IPS-NIHi11 (cell line): ENCODE data around the gene ENTPD8.
A peak's percentile ranks its signal among the peaks of the same experiment; 100 is the strongest.

ENCODE experiments used
- DNase-seq: peaks from one replicate; pipeline ENCODE4 v3.0.0; 2012; ENCODE audit warnings: mixed read lengths, low spot score

The ENTPD8 gene

DNA sequence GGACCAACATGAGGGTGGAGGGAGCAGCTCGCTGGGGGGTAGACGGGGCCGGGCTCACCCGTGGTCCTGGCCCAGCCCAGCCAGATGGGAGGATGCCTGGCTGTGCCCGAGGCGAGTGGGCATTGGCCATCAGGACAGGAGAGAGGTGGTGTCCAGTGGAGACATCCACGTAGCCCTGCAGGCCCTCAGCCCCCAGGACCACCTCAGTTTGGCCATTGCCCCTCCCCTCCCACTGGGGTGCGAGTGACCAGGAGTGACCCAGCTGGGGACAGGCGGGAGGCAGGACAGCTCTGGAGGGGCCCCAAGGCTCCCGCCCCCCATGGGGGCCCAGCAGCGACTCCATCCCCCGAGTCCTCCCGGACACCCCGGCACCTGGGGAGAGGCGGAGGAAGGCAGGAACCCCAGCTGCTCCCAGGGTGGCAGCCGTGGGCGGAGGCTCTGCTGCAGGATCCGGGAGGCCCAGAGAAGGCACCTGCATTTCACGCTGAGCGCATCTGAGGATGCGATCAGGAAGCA is 9.7 kb downstream of the ENTPD8 start:
- DNase-seq: no peak

GRCh38 chr9:137430723-137431415 is 10.3 kb downstream of the ENTPD8 start:
- DNase-seq: no peak

DNA sequence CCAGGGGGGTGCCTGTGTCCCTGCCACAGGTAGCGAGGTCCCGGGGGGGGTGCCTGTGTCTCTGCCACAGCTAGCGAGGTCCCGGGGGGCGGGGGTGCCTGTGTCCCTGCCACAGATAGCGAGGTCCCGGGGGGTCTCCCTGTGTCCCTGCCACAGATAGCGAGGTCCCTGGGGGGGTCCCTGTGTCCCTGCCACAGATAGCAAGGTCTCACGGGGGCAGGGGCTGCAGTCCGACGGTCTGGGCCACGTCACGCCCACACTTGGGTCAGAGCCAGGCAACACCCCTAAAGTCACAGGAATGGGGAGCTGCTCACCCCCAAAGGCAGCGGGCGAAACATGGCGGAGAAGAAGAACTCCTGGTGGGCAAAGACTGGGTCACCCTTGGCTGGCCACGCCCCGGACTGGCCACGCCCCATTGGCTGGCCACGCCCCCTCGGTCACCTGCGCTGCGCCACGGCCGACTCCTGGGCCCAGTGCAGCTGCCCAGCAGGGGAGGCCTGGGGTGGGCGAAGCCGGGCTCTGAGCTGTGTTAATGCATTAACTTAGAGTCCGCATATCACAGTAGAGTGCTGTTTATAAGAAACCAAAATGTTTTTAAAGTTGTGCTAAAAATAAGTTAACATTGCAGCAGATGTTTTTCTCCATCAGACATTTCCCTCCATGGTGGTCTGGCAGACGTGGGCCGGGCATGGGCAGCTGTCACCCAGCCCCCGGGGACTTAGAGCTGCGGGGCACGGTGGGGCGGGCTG is 11.0 kb downstream of the ENTPD8 start:
- peak; percentile 91 for DNase-seq

DNA sequence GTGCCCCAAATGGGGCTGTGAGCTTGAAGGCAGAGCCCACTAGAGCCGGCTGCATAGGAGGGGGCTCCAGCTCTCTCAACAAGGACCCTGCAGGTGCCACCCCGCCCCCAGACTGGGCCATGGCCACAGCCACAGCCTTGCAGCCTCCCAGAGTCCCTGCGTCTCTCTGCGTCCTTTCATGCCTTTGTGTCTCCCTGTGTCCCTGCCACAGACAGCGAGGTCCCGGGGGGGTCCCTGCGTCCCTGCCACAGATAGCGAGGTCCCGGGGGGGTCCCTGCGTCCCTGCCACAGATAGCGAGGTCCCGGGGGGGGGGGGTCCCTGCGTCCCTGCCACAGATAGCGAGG is 11.6 kb downstream of the ENTPD8 start:
- DNase-seq: no peak

DNA sequence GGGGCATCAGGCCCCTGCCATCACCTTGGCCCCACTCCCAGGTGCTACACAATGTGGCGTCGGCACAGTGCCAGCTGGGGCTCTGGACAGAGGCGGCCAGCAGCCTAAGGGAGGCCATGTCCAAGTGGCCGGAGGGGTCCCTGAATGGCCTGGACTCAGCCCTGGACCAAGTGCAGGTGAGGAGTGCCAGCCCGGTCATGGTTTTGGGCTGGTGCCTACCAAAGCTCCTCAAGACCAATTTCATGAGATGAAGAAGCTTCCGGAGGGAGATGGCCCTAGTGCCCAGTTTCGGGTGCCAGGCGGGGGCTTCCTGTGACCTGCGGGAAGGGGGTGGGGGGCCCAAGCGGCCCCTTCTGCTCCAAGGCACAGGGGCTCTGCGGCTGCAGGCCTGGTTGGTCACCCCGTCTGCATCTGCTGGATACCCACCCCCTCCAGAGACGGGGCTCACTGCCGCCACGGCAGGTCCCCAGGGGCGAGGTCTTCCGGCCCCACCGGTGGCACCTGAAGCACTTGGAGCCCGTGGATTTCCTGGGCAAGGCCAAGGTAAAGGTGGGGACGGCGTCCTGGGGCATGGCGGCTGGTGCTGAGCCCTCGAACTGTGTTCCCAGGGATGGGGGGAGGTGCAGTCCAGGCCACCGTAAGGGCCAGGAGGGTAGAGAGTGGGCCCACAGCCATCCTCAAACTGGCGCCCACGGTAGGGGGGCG is 12.2 kb downstream of the ENTPD8 start:
- DNase-seq: peak; percentile 17

GRCh38 chr9:137428311-137428630 is 12.9 kb downstream of the ENTPD8 start:
- DNase-seq: no peak

DNA sequence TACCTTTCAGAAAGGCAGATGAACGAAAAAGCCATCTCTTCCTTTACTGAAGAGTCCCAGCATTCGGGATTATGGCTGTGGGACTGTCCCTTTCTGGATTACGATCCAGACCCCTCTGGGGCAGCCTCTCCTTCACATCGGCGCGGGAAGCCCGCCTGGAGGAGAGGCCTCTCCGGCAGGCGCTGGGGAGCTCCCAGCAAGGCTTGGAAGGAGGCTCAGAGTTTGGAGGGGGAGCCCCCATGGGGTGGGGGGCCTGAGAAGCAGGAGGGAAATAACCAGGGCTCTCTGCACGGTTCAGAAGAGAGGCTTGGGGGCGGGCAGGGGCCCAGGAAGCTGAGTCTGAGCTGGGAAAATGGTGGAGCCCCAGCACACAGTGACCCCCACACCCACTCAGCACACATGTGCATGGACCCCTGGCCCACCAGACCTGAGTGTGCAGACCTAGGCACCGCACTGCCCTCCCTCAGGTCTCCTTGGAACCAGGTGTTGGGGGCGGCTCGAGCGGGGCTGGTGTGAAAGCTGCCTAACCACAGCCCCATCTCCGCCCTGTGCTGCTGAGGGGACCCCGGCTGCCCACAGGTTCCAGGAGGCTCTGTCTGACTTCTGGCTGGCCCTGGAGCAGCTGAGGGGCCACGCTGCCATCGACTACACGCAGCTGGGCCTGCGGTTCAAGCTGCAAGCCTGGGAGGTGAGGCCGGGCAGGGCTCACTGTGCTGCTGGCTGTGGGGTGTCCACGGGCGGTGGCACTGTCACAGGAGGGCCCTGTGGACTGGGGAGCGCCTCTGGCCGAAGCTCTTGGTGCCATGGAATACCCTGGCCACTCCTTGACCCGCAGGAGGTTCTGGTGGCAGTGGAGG is 13.5 kb downstream of the ENTPD8 start:
- DNase-seq: no peak

- DNase-seq: no peak
Measured at GRCh38 chr9:137426018-137426681, 15.0 kb downstream of the ENTPD8 start.

GRCh38 chr9:137423514-137424291 is 17.5 kb downstream of the ENTPD8 start:
- DNase-seq: no peak

DNA sequence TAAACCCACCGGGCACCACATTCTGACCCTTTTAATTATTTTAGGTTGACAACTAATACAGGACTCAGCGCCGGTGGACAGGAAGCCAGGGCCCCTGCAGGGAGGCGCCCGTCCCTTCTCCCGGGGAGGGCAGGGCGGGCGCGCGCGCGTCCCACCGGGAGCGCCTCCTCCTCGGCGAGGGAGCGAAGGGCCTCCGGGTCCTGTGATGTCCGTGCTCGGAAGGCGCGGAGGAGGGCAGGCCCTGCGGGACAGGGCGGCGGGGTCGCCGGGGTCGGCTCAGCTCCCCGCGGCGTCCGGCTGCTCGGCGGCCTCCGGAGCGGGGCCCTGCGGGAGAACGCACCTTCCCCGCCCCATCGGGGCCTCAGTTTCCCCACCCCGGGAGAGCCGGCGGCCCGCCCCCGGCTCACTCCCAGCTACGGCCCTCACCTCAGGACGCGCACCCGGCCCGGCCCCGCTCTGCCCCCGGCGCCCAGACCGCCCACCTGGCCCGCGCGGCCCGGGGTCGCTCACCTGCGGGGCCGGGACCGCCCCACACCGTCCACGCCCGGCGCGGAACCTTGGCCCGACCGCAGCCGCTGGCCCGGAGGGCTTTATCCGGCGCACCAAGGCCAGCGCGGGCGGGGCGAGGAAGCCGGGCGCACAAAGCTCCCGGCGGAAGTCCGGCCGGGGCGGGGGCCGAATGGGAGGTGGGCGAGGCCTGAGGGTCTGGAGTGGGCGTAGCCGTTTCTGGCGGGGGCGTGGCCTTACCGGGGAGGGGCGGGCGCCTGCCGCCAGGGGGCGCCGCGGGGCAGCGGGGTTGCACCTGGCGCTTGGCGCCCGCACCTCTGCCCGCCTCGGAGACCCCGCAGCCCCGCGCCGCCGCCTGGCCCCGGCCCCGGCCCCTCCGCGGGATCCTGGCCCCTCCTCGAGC is 18.3 kb downstream of the ENTPD8 start, which contains the start of the genes EXD3 and NOXA1:
TSS of gene EXD3 (minus strand) at position 559 of the 910 bp plus-strand sequence. CDS start 27,805 bp downstream, outside the sequence.
TSS of gene NOXA1 (plus strand) at position 790 of the 910 bp plus-strand sequence. CDS start 137 bp downstream, outside the sequence.
- peak; percentile 97 for DNase-seq

GRCh38 chr9:137421838-137422603 is 19.1 kb downstream of the ENTPD8 start:
- DNase-seq: no peak

GRCh38 chr9:137417161-137418021 is 23.8 kb downstream of the ENTPD8 start:
- no peak for DNase-seq

DNA sequence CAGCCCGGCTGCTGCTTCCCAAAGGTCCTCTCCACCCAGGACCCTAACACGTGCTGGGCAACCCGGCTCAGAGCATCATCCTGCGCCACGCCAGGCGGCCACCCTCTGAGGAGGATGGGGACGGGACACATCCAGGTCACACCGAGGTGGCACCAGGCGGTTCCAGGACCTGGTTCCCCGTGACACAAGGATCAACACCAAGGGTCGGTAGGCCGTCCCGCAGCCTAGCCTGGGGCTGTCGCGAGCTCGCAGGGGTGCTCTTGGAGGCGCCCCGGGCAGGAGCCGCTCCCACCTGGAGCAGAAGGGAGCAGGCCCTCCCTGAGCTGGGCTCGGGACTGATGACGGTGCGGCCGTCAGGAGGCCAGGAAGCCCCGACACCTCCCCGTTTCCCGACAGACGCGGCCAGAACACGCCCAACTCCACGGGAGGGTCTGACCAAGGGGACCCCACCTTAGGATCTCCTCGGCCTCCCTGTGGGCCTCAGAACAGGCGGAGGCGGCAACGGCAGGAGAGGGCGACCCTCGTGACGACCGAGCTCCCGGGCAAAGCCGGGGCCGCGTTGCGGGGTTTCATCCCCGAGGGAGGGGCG is 24.5 kb downstream of the ENTPD8 start:
- no peak for DNase-seq

DNA sequence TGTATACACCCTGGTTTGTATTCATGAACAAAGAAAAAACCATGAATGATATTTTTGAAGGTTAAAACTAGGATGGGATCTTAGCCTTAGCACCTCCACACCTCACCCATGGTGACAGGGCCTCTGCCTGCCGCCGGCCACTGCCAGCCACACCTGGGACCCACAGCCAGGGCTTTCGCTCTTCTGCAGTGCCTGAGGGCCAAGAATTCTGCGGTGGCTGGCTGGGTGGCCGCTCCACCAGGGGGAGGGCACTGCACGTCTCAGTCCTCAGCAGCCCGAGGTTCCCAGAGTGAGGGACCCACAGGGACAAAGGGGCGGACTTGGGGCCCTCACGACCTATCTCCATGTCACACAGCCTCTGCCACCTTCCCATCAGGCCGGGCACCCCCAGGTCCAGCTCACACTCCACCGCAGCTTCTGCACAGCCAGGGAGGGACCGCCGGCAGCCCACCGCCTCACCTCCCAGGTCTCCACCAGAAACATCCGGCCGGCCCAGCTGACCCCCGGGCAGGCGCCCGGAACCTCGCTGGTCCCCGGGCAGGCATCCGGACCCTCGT is 25.1 kb downstream of the ENTPD8 start:
- no peak for DNase-seq

DNA sequence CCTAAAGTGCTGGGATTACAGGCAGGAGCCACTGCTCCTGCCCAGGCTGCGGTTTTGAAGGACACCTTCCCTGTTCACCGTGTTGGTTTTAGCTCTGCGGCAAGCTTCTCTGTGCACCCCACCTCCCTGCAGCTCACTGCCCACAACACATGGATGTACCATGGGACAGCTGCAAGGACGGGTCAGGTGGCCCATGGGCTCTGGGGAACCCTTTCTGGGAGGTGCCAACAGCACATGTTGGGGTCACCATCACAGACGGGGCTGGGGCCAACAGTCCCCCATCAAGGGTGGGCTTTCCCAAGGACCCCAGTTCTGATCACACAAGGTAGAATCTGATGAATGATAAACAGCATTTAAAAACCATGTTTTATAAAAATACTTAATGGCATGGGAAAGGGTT is 25.7 kb downstream of the ENTPD8 start:
- no peak for DNase-seq

DNA sequence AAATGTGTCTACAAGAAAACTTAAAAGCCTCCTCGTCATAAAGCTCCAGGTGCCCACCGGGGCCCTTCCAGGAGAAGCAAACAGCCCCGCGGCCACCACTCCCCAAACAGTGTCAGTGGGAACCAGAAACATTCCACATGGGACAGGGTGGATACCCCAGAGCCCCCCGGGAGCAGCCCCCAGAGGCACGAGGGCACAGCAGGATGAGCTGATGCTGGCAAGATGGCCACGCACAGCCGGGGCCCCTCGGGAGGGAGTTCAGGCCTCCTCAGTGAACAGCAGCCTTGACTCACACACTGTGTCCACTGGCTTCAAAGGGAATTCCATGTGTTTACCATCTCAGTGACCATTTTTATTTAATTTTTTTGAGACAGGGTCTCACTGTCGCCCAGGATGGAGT is 28.7 kb downstream of the ENTPD8 start:
- no peak for DNase-seq
